Inflammatory macrophage (primary cell): ENCODE data around the gene HOXD13.

Experiments used
- DNase-seq, 2 donors: peaks; one replicate each; pipeline ENCODE4 v3.0.0-alpha.2; 2020 to 2022

The HOXD13 gene

GRCh38 chr2:176132205-176133171 is 40.0 kb downstream of the HOXD13 start:
- DNase-seq: peak in 1 of 2 donors; percentile 22

- DNase-seq: no peak
Observed at GRCh38 chr2:176133389-176133788, 40.9 kb downstream of the HOXD13 start.

GRCh38 chr2:176134035-176134434 is 41.5 kb downstream of the HOXD13 start:
- DNase-seq: no peak

GRCh38 chr2:176135035-176135440 is 42.5 kb downstream of the HOXD13 start:
- DNase-seq: no peak

DNA sequence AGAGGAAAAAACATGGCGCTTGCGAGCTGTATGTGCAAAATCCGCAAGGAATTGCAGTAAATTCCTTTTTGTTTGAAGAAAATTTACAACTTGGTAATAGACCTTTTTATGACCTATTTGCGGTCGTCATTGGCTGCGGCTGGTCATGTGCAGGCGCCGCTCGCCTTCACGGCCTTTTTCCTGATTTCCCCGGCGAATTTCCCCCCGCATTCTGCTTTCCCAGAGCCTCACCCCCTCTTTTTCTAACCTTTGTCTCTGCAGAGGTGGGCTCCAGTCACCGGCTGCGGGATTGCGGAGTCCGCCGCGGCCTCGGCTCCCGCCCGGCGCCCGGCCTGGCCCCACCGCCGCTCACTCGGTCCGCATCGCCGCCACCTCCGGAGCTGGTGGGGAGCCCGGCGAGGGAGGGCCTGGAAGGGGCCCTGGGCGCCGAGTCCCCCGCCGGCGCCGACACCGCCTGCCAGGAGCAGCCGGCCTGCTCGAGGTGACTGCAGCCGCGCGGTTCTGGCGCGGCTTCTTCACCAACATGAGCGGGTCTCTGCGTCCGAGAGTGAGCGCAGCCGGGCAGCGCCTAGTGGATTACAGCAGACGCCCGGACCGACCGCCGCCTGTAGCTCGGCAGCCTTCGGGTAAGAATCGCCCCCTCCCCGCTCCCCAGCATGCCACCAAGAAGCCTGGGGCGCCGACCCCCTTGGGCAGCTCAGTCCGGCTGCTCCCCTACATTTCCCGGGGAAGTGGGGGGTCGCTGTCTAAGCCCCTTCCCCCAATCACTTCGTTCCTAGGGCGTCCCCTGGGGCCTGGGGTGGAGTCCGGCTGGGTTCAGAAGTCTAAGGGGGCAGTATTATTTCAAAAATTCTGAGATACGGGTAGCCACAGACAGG is 44.1 kb downstream of the HOXD13 start:
- DNase-seq: no peak

- no peak for DNase-seq
Observed at GRCh38 chr2:176137252-176137580, 44.7 kb downstream of the HOXD13 start.

DNA sequence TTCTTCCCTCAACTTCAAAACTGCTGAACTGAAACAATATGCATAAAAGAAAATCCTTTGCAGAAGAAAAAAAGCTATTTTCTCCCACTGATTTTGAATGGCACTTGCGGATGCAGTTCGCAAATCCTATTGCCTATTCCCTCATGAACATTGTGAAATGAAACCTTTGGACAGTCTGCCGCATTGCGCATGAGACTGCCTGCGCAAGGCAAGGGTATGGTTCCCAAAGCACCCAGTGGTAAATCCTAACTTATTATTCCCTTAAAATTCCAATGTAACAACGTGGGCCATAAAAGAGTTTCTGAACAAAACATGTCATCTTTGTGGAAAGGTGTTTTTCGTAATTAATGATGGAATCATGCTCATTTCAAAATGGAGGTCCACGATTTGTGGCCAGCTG is 45.4 kb downstream of the HOXD13 start:
- DNase-seq: no peak

GRCh38 chr2:176138526-176138922 is 46.0 kb downstream of the HOXD13 start:
- DNase-seq: no peak

DNA sequence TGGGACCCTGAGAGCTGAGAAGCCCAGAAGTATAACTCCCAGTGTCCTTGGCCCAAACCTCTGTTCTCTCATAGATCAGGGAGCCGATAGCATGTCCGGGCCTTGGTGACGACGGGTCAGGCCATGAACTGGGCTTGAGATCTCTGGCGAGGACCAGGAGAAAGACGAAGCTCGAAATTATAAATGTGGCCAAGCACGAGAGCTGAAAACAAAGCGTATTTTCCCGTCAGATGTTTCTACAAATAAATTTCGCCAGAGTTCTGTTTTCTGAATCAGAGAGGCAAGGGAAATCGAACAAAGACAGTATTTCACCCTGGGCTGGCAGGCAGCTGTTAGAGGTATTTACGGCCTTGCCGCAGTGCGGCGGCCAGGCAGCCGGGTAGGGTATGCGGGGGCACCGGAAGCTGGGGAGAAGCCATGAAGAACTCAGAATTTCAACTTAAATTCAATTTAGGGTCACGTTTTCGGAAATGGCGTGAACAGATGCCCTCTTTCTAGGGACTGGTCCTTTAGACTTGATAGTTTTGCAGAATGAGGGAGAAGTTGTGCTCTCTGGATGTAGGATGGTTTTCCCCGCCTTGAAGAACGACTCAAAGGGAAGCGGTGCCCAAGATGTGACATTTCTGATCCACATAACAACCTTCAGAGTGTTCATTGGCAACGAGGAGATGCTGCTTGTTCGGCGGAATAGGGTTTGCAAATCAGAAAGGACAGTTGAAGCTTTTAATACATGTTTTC is 46.6 kb downstream of the HOXD13 start:
- DNase-seq: no peak

DNA sequence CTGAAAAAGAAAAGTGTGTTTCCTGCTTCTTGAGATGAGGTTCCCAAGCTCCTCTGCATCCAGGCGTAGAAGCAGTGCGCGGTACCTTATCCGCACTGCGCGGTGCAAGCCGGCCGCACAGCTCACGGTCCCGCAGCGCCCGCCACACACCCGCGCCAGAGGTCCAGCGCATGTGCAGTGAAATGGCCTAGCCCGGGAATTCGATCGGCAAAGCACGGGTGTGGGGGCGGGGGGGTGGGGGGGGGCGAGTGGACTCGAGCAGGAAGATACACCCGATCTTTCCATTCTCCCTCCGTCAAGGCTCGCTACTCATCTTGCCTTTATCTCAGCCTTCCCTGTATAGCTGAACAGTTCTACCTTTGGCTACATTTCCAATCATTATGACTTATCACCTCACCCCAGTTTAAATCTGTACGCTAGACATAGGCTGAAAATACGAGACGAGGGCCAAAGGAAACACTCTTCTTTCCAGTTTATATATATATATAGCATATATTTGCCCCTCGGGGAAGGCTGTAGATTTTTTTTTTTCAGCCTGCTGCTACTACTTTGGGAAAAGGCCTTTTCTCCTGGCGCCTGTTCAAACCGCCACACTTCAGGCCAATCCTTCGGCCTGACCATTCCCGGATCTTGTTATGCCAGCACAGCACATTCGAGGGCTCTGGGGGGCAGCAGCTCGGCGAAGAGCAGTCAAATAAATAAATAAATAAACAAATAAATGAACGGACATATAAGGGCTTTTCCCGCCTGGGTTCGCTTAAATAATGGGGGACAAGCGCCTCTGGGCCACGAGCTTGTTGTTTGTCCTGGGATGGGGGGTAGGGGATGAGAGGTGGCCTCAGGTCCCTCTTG is 47.4 kb downstream of the HOXD13 start:
- DNase-seq: no peak

DNA sequence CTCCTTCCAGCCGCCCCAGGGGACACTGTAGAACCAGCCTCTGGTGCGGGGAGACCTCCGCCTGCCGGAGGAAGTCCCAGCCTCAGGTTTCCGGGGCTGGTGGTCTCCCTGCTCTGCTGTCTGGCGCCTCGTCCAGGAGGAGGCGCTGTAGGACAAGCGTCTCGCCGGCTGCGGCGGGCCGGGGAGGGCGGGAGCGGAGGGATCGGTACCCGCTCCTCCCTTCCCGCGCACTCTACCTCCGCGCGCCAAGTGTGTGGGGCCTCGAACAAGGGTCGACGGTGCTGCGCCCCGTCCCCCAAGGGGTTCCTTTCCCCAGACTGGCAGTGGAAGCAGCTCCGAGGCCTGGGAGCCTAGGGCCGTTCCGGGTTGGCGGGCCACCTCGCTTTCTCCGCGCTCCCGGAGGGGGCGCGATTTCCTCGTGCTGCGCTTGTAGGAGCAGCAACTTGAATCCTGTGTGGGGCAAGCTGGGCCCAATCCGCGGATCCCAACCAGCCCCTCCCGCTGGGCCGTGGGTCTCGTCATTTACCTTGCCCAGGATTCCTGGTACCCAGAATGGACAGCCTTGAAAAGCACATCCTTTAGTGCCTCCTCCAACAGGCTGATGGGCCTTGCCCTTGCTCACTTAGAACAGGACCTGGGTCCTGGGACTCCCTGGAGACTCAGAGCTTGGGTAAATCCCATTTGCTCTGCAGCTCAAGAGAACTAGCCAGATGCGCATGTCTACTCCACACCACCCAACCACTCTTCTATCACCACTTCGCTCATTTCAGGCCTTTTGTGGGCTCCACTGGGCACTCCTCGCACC is 48.2 kb downstream of the HOXD13 start:
- peak; percentile 26 to 36 for DNase-seq

- DNase-seq: no peak
Observed at GRCh38 chr2:176142281-176142680, 49.8 kb downstream of the HOXD13 start.
